ENCODE results near the gene CHIC2.
"Not testable (repeated sequence)": the region's sequence is repeated elsewhere in the genome, so short reads cannot be mapped to it uniquely, and the experiment has no call there.

The CHIC2 gene

DNA sequence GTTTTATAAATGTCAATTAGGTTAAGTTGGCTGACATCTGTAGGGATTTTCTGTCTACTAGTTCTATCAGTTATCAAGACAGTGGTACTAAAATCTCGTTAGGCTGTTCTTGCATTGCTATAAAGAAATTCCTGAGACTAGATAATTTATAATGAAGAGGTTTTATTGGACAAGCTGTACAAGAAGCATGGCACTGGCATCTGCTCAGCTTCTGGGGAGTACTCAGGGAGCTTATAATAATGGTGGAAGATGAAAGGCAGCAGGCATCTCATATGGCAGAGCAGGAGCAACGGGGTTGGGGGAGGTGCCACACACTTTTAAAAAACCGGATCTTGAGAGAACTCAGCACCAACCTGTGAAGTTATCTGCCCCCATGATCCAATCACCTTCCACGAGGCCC, 28.2 kb downstream of the CHIC2 start:
- H3K4me3 ChIP-seq (ENCODE audit: low read depth, low read length) = no peak overlapping the region
- TF ChIP-seq, protein P1, sequence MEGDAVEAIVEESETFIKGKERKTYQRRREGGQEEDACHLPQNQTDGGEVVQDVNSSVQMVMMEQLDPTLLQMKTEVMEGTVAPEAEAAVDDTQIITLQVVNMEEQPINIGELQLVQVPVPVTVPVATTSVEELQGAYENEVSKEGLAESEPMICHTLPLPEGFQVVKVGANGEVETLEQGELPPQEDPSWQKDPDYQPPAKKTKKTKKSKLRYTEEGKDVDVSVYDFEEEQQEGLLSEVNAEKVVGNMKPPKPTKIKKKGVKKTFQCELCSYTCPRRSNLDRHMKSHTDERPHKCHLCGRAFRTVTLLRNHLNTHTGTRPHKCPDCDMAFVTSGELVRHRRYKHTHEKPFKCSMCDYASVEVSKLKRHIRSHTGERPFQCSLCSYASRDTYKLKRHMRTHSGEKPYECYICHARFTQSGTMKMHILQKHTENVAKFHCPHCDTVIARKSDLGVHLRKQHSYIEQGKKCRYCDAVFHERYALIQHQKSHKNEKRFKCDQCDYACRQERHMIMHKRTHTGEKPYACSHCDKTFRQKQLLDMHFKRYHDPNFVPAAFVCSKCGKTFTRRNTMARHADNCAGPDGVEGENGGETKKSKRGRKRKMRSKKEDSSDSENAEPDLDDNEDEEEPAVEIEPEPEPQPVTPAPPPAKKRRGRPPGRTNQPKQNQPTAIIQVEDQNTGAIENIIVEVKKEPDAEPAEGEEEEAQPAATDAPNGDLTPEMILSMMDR (IDR thresholded peaks at IDR 0.05; ENCODE audit: low read depth, low read length, missing control alignments) = no peak
- peaks cover 3% of the 10 kb centered on the region for H3K36me3 ChIP-seq (replicated peaks)
- in situ Hi-C loops (cut with HindIII; ENCODE audit: low pct_ligation_motif_present, low sequenced_read_pairs) = no loop called here
- no peak overlapping the region for H3K27ac ChIP-seq
- DNase-seq = no peak
- no peaks in the 10 kb centered on the region for H3K27me3 ChIP-seq (replicated peaks)

DNA sequence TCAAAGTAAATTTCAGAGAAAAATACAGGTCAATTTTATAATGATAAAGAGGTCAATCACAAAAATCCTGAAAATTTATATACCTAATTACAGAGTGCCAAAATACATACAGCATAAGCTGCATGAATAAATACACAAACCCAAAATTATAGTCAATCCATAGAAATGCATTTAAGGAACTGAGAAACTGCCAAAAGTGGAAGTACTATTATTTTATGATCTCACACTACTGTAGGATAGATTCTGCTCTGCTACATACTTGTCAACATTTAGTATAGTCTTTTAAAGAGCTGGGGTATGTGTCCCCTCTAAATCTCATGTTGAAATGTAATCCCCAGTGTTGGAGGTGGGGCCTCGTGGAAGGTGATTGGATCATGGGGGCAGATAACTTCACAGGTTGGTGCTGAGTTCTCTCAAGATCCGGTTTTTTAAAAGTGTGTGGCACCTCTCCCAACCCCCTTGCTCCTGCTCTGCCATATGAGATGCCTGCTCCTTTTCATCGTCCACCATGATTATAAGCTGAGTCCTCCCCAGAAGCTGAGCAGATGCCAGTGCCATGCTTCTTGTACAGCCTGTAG, 31.8 kb downstream of the CHIC2 start:
- Histone ChIP-seq H3K4me3 (ENCODE audit: low read depth, low read length) (no peak overlapping the region), H3K27me3 (replicated peaks) (no peaks in the 10 kb centered on the region), H3K27ac (no peak overlapping the region), H3K36me3 (replicated peaks) (no peaks in the 10 kb centered on the region)
- no peak for DNase-seq
- in situ Hi-C loops (cut with HindIII; ENCODE audit: low pct_ligation_motif_present, low sequenced_read_pairs) = no loop called here
- TF ChIP-seq, protein P1 (IDR thresholded peaks at IDR 0.05; ENCODE audit: low read depth, low read length, missing control alignments) = no peak

DNA sequence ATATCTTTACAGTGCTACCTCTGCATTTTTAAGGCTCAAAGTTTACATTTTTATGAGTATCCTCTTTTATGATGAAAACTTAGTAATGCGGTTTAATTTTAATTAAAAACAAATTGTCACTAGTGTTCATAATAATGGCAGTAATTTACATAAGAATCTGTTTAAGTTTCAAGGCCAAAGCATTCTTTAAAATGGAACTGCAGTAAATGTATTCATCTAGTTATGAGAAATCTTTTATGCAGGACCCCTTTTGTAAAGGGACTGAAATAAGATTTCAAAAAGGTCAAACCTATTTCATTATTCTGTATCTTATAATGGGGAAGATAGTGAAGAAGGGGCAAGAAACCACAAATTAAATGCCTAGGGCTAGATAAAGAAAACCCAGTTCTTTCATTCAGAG, 37.1 kb downstream of the CHIC2 start:
- H3K27ac ChIP-seq = no peak overlapping the region
- in situ Hi-C loops (cut with HindIII; ENCODE audit: low pct_ligation_motif_present, low sequenced_read_pairs) = no loop called here
- DNase-seq = no peak
- H3K4me3 ChIP-seq (ENCODE audit: low read depth, low read length) = no peak overlapping the region
- no peaks in the 10 kb centered on the region for H3K36me3 ChIP-seq (replicated peaks)
- H3K27me3 ChIP-seq (replicated peaks) = no peaks in the 10 kb centered on the region
- TF ChIP-seq, protein P1 (IDR thresholded peaks at IDR 0.05; ENCODE audit: low read depth, low read length, missing control alignments) = no peak

DNA sequence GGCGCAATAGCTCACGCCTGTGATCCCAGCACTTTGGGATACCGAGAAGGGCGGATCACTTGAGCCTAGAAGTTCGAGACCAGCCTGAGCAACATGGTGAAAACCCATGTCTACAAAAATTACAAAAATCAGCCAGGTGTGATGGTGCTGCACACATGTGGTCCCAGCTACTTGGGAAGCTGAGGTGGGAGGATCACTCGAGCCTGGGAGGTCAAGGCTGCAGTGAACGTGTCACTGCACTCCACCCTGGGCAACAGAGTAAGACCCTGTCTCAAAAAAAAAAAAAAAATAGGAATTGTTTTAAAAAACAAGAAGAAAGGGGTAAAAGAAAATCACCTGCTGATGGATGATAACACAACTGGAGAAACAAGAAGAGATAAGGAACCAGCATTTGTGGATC, 38.8 kb downstream of the CHIC2 start:
- in situ Hi-C loops (cut with HindIII; ENCODE audit: low pct_ligation_motif_present, low sequenced_read_pairs) = no loop called here
- TF ChIP-seq, protein P1 (IDR thresholded peaks at IDR 0.05; ENCODE audit: low read depth, low read length, missing control alignments) = no peak
- H3K36me3 ChIP-seq (replicated peaks) = no peaks in the 10 kb centered on the region

DNA sequence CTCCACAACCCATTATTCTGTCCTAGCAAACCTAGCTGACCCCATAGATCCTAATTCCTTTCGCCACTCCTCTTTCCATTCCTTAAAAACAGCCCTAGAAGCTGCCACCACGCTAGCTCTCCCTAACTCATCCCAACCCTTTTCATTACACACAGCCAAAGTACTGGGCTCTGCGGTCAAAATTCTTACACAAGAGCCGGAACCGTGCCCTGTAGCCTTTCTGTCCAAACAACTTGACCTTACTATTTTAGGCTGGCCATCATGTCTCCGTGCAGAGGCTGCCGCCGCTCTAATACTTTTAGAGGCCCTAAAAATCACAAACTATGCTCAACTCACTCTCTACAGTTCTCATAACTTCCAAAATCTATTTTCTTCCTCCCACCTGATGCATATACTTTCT, 41.4 kb downstream of the CHIC2 start:
- H3K4me3 ChIP-seq (ENCODE audit: low read depth, low read length); DNase-seq; H3K36me3 ChIP-seq (replicated peaks); H3K27me3 ChIP-seq (replicated peaks); H3K27ac ChIP-seq; in situ Hi-C loops (cut with HindIII; ENCODE audit: low pct_ligation_motif_present, low sequenced_read_pairs): not testable (repeated sequence)

More for the DNA sequence above, 38.8 kb downstream of the CHIC2 start:
- Histone ChIP-seq H3K27me3 (replicated peaks) (no peaks in the 10 kb centered on the region), H3K27ac (no peak overlapping the region), H3K4me3 (ENCODE audit: low read depth, low read length) (no peak overlapping the region)
- DNase-seq = no peak

DNA sequence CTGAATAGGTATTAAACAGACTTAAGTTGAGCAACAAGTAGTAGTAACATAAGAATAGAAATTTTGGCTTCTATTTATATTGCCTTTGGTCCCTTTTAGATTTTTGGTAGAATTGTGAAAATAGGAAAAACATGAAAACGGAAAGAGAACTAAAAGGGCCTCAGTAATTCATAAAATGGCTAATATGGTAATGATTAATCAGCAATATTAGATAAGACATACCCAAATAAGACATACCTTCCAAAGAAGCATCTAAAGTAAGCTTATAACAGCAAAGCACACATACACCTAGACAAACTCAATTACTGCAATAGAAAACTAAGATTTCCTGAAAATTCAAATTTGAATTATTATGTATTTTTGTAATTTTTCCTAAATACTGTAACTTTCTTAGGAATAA, 46.4 kb downstream of the CHIC2 start:
- TF ChIP-seq, protein P1 (IDR thresholded peaks at IDR 0.05; ENCODE audit: low read depth, low read length, missing control alignments) = no peak
- in situ Hi-C loops (cut with HindIII; ENCODE audit: low pct_ligation_motif_present, low sequenced_read_pairs) = no loop called here

More for the DNA sequence above, 46.4 kb downstream of the CHIC2 start:
- DNase-seq = no peak
- no peak overlapping the region for H3K27ac ChIP-seq
- no peak overlapping the region for H3K4me3 ChIP-seq (ENCODE audit: low read depth, low read length)
- H3K36me3 ChIP-seq (replicated peaks) = no peaks in the 10 kb centered on the region
- H3K27me3 ChIP-seq (replicated peaks) = no peaks in the 10 kb centered on the region

All from brain microvascular endothelial cell (primary cell).